Measurements from ENCODE around the gene SREBF1. TPM values are rescaled to one million over a fixed set of nuclear protein-coding genes. Genes with fewer than 3 reads are reported as not detected.
A peak's percentile ranks its signal among the peaks of the same experiment; 100 is the strongest.
"Not testable (repeated sequence)": the region's sequence is repeated elsewhere in the genome, so short reads cannot be mapped to it uniquely, and the experiment has no call there.

SREBF1 gene
- total and polyA plus RNA-seq, 4 experiments from 2014 or later, result 5.0 to 15.5 (median 10.8) TPM

DNA sequence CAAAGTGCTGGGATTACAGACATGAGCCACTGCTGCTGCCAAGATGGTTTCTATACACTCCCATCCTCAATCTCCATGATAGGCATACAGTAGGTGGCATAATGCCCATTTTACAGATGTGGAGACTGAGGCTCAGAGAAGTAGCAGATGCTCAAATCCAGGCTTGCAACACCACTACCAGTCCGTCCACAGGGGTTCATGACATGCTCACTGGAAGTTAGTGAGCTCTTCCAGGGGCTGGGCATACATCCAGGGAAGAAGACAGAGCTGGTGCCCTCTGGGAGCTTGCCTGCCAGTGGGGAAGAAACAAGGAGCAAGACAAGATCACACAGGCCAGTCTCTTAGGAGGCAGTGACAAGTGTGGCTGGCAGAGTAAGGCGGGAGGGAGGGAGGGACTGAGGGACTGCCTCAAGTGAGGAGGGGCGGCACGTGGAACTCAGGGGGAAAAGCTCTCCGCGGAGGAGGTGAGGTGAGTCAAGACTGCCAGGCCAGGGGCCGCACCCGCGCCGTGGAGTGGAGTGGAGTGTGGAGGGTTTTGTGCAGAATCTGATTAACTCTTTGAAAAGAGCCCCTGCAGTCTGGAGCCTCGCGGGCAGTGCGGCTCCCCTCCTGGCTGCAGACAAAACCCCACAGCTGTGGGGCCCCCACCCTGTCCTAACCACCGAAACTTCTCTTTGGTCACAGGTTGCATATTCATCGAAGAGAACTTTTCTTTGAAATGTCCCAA is 27.9 kb downstream of the SREBF1 start:
- Histone ChIP-seq H3K27ac (ENCODE audit: low read depth, low read length) (no peak overlapping the region), H3K4me3 (ENCODE audit: low read length in 2 of 2) (no peak overlapping the region), H3K36me3 (ENCODE audit: insufficient read depth, low read length) (peaks cover 1% of the 10 kb centered on the region), H3K27me3 (ENCODE audit: insufficient read depth, low read length) (no peaks in the 10 kb centered on the region), H3K9me3 (ENCODE audit: control insufficient read depth in 1 of 2, low read length in 2 of 2) (no peaks in the 10 kb centered on the region), H3K4me1 (ENCODE audit: insufficient read depth, low read length) (peaks cover 8% of the 10 kb centered on the region)
- ChIA-PET CTCF (ENCODE audit: partially characterized antibody) (interaction anchor here (11.7 kb wide), 1 partner anchor 48 kb away, joined by 234 read pairs; no protein-coding TSS in a partner anchor), POLR2A (ENCODE audit: partially characterized antibody) (no interaction called here)
- peak overlapping the region in 1 of 8 donors; percentile 9 for H3K4me3 Mint-ChIP-seq
- peaks cover 0 to 18% of the 10 kb centered on the region in 2 donors for H3K36me3 Mint-ChIP-seq
- H3K27me3 Mint-ChIP-seq, result no peaks in the 10 kb centered on the region
- peaks cover 0 to 2% (median 0%) of the 10 kb centered on the region in 8 donors for H3K9me3 Mint-ChIP-seq
- H3K27ac Mint-ChIP-seq, result peak overlapping the region in 2 of 7 donors; percentile 6 to 47
- H3K4me1 Mint-ChIP-seq, result peaks cover under 1 to 12% (median 3%) of the 10 kb centered on the region in 4 donors
- intact Hi-C loops (cut with micrococcal nuclease), result no loop called here
- no peak for DNase-seq

DNA sequence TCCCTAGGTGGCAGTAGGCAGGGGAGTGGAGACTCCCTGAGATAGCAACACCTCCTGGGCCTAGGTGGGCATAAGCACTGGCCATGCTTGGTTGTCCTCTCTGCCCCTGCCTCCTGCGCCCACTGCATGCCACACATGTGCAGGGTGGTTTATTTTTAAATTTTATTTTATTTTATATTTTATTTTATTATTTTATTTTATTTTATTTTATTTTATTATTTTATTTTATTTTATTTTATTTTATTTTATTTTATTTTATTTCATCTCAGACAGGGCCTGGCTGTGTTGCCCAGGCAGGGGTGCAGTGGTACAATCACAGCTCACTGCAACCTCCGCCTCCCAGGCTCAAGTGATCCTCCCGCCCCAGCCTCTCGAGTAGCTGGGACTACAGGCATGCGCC is 28.6 kb downstream of the SREBF1 start:
- H3K4me1 Mint-ChIP-seq, result peaks cover 3 to 12% (median 4%) of the 10 kb centered on the region in 4 donors
- peak overlapping the region in 1 of 7 donors; percentile 77 for H3K27ac Mint-ChIP-seq
- H3K9me3 ChIP-seq (ENCODE audit: control insufficient read depth in 1 of 2, low read length in 2 of 2); H3K27me3 Mint-ChIP-seq; H3K36me3 ChIP-seq (ENCODE audit: insufficient read depth, low read length); H3K4me1 ChIP-seq (ENCODE audit: insufficient read depth, low read length); H3K27me3 ChIP-seq (ENCODE audit: insufficient read depth, low read length); H3K9me3 Mint-ChIP-seq; intact Hi-C loops (cut with micrococcal nuclease); H3K4me3 Mint-ChIP-seq; DNase-seq; H3K27ac ChIP-seq (ENCODE audit: low read depth, low read length); H3K4me3 ChIP-seq (ENCODE audit: low read length in 2 of 2): not testable (repeated sequence)
- ChIA-PET CTCF (ENCODE audit: partially characterized antibody) (interaction anchor here (11.7 kb wide), 1 partner anchor 48 kb away, joined by 234 read pairs; no protein-coding TSS in a partner anchor), POLR2A (ENCODE audit: partially characterized antibody) (interaction anchor here (0.7 kb wide), 1 partner anchor 28 kb away, joined by 3 read pairs; no protein-coding TSS in a partner anchor)
- H3K36me3 Mint-ChIP-seq, result peaks cover 0 to 18% of the 10 kb centered on the region in 2 donors

DNA sequence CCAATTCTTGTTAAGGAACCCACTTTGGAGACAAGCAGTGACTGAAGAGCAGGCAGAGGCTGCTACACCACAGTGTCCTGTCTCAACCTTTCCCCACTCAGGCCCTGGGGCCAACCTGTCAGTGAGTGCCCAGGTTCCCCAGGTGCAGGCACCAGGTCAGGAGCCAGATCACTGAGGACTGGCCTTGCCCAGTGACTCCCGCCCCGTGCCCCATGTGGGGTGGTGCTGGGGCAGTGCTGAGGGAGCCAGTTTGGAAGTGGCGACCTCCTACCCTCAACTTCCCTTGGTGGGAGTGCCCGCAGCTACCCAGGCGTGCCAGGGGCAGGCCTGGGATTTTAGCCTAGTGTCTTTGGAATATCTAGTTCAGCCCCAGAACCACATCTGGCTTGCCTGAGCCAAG is 29.3 kb downstream of the SREBF1 start:
- Mint-ChIP-seq H3K9me3 (peaks cover 0 to 2% (median 0%) of the 10 kb centered on the region in 8 donors), H3K4me1 (peaks cover 3 to 12% (median 4%) of the 10 kb centered on the region in 4 donors), H3K27ac (peak overlapping the region in 1 of 7 donors; percentile 77), H3K4me3 (no peak overlapping the region), H3K36me3 (peaks cover 0 to 17% of the 10 kb centered on the region in 2 donors), H3K27me3 (no peaks in the 10 kb centered on the region)
- Histone ChIP-seq H3K4me1 (ENCODE audit: insufficient read depth, low read length) (peaks cover 6% of the 10 kb centered on the region), H3K36me3 (ENCODE audit: insufficient read depth, low read length) (no peaks in the 10 kb centered on the region), H3K27me3 (ENCODE audit: insufficient read depth, low read length) (no peaks in the 10 kb centered on the region), H3K9me3 (ENCODE audit: control insufficient read depth in 1 of 2, low read length in 2 of 2) (no peaks in the 10 kb centered on the region), H3K27ac (ENCODE audit: low read depth, low read length) (no peak overlapping the region), H3K4me3 (ENCODE audit: low read length in 2 of 2) (no peak overlapping the region)
- intact Hi-C loops (cut with micrococcal nuclease), result no loop called here
- ChIA-PET POLR2A (ENCODE audit: partially characterized antibody) (no interaction called here), CTCF (ENCODE audit: partially characterized antibody) (interaction anchor here (11.7 kb wide), 1 partner anchor 49 kb away, joined by 234 read pairs; no protein-coding TSS in a partner anchor)
- DNase-seq, result no peak

DNA sequence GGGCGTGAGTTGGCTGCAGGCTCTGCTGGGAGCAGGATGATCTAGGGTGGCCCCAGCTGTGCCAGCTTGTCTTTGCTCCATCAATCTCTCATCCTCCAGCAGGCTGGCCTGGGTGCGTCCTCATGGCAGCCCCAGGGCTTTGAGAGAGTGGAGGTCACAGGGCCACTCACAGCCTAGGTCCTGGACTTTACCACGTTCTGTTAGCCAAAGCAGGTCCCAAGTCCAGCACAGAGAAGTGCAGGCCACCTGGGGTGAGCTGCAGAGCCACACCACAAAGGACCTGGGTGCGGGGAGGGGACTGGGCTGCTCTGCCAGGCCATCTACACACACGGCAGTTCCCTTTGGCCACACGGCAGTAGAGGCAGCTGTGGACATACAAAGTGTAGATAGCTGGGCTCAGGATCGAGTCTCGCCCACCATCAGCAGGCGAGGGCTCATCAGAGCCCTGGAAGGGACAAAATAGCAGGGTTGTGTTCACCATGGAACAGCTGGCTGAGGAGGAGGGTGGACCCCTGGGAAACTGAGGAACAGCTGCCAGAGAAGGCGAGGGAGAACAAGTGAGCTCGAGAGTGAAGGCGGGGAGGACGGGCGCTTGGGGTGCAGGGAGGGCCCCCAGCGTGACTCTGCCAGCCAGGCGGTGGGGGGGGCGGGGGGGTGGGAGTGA is 30.0 kb downstream of the SREBF1 start:
- Histone ChIP-seq H3K36me3 (ENCODE audit: insufficient read depth, low read length) (no peaks in the 10 kb centered on the region), H3K4me1 (ENCODE audit: insufficient read depth, low read length) (no peaks in the 10 kb centered on the region), H3K27ac (ENCODE audit: low read depth, low read length) (no peak overlapping the region), H3K4me3 (ENCODE audit: low read length in 2 of 2) (no peak overlapping the region), H3K9me3 (ENCODE audit: control insufficient read depth in 1 of 2, low read length in 2 of 2) (no peaks in the 10 kb centered on the region), H3K27me3 (ENCODE audit: insufficient read depth, low read length) (no peaks in the 10 kb centered on the region)
- peaks cover 0 to 2% (median 0%) of the 10 kb centered on the region in 8 donors for H3K9me3 Mint-ChIP-seq
- CTCF ChIA-PET (ENCODE audit: partially characterized antibody), result interaction anchor here (11.7 kb wide), 1 partner anchor 50 kb away, joined by 234 read pairs; no protein-coding TSS in a partner anchor
- no peak overlapping the region for H3K4me3 Mint-ChIP-seq
- H3K36me3 Mint-ChIP-seq, result peaks cover 0 to 14% of the 10 kb centered on the region in 2 donors
- no peak for DNase-seq
- peak overlapping the region in 4 of 7 donors; percentile 9 to 83 (median 74) for H3K27ac Mint-ChIP-seq
- H3K4me1 Mint-ChIP-seq, result peaks cover 3 to 5% (median 4%) of the 10 kb centered on the region in 4 donors
- no peaks in the 10 kb centered on the region for H3K27me3 Mint-ChIP-seq
- POLR2A ChIA-PET (ENCODE audit: partially characterized antibody), result no interaction called here
- intact Hi-C loops (cut with micrococcal nuclease), result no loop called here

DNA sequence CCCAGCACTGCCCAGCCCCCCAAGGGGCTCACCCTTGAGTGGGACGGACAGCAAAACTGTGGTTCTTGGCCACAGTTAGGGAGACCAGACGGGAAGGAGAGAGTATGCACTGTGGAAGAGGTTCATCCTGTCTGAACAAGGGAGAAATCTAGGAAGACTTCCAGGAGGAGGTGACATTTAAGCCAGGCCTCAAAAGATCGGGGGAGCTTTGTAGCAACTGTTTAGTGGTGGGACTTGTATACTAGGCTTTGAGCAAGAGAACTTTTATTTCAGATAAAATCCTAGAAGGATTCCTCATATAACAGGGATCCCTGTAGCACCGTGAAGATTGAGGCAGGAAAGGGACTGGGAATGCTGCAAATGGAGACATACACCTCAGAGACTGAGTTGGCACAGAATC is 30.8 kb downstream of the SREBF1 start:
- Histone ChIP-seq H3K27ac (ENCODE audit: low read depth, low read length) (no peak overlapping the region), H3K4me3 (ENCODE audit: low read length in 2 of 2) (no peak overlapping the region), H3K4me1 (ENCODE audit: insufficient read depth, low read length) (no peaks in the 10 kb centered on the region), H3K36me3 (ENCODE audit: insufficient read depth, low read length) (no peaks in the 10 kb centered on the region), H3K9me3 (ENCODE audit: control insufficient read depth in 1 of 2, low read length in 2 of 2) (no peaks in the 10 kb centered on the region), H3K27me3 (ENCODE audit: insufficient read depth, low read length) (no peaks in the 10 kb centered on the region)
- Mint-ChIP-seq H3K4me1 (peaks cover 3 to 4% (median 4%) of the 10 kb centered on the region in 4 donors), H3K36me3 (peaks cover 0 to 14% of the 10 kb centered on the region in 2 donors), H3K9me3 (peaks cover 0 to 2% (median 0%) of the 10 kb centered on the region in 8 donors), H3K27me3 (no peaks in the 10 kb centered on the region), H3K4me3 (no peak overlapping the region), H3K27ac (peak overlapping the region in 4 of 7 donors; percentile 17 to 85 (median 55))
- ChIA-PET CTCF (ENCODE audit: partially characterized antibody) (interaction anchor here (11.7 kb wide), 1 partner anchor 50 kb away, joined by 234 read pairs; no protein-coding TSS in a partner anchor), POLR2A (ENCODE audit: partially characterized antibody) (no interaction called here)
- intact Hi-C loops (cut with micrococcal nuclease), result no loop called here
- DNase-seq, result no peak

DNA sequence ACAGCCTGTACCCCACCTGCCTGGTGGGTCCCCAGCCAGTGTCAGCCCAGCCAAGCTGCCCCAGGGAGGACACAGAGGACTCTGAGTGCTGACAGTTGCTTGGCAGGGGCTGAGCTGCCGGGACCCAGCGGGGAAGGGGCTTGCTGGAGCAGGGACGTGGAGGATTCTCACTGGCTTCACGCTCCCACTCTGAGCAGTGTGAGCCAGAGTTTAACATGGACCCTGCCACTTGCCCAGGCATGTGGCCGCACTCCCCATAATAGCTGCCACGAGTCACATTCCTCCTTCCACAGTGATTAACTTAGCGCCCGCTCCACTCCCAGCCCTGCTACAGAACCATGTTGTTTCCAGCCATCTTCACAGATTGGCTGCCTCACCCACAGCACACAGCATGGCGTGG is 31.2 kb downstream of the SREBF1 start:
- no peaks in the 10 kb centered on the region for H3K36me3 ChIP-seq (ENCODE audit: insufficient read depth, low read length)
- no peaks in the 10 kb centered on the region for H3K27me3 ChIP-seq (ENCODE audit: insufficient read depth, low read length)
- Mint-ChIP-seq H3K9me3 (peaks cover 0 to 2% (median 0%) of the 10 kb centered on the region in 8 donors), H3K27ac (peak overlapping the region in 2 of 7 donors; percentile 74 to 77), H3K27me3 (no peaks in the 10 kb centered on the region), H3K4me1 (peaks cover 3 to 4% (median 4%) of the 10 kb centered on the region in 4 donors), H3K36me3 (peaks cover 0 to 10% of the 10 kb centered on the region in 2 donors), H3K4me3 (no peak overlapping the region)
- H3K4me1 ChIP-seq (ENCODE audit: insufficient read depth, low read length), result no peaks in the 10 kb centered on the region
- POLR2A ChIA-PET (ENCODE audit: partially characterized antibody), result no interaction called here
- intact Hi-C loops (cut with micrococcal nuclease), result no loop called here
- no peak overlapping the region for H3K4me3 ChIP-seq (ENCODE audit: low read length in 2 of 2)
- H3K9me3 ChIP-seq (ENCODE audit: control insufficient read depth in 1 of 2, low read length in 2 of 2), result no peaks in the 10 kb centered on the region
- H3K27ac ChIP-seq (ENCODE audit: low read depth, low read length), result no peak overlapping the region
- CTCF ChIA-PET (ENCODE audit: partially characterized antibody), result interaction anchor here (11.7 kb wide), 1 partner anchor 51 kb away, joined by 234 read pairs; no protein-coding TSS in a partner anchor
- DNase-seq, result no peak

DNA sequence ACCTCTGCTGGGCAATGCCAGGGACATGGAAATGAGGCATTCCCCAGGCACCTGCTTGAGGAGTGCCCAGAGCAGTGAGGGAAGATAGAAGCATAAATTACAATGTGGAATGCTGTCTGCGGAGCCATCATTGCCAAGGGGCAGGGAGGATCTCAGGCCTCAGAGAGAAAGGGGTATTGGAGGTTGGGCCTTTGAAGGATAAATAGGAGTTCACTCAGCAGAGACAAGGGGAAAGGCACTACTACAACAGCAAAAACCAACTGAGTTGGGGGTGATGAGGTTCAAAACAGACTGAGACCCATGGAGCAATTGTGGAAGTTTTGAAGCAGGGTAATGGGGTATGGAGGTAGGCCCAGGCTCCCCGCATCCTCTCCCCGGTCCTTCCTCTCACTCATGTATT is 32.8 kb downstream of the SREBF1 start:
- H3K9me3 Mint-ChIP-seq, result no peaks in the 10 kb centered on the region
- no peaks in the 10 kb centered on the region for H3K36me3 ChIP-seq (ENCODE audit: insufficient read depth, low read length)
- DNase-seq, result no peak
- H3K4me3 ChIP-seq (ENCODE audit: low read length in 2 of 2), result no peak overlapping the region
- H3K27me3 ChIP-seq (ENCODE audit: insufficient read depth, low read length), result no peaks in the 10 kb centered on the region
- ChIA-PET CTCF (ENCODE audit: partially characterized antibody) (no interaction called here), POLR2A (ENCODE audit: partially characterized antibody) (interaction anchor here (1.0 kb wide), 1 partner anchor 11 kb away, joined by 3 read pairs; no protein-coding TSS in a partner anchor)
- H3K27ac Mint-ChIP-seq, result peak overlapping the region in 2 of 7 donors; percentile 29 to 52
- H3K27ac ChIP-seq (ENCODE audit: low read depth, low read length), result no peak overlapping the region
- H3K4me1 ChIP-seq (ENCODE audit: insufficient read depth, low read length), result no peaks in the 10 kb centered on the region
- peaks cover 3 to 4% (median 4%) of the 10 kb centered on the region in 4 donors for H3K4me1 Mint-ChIP-seq
- peaks cover 0 to 9% of the 10 kb centered on the region in 2 donors for H3K36me3 Mint-ChIP-seq
- intact Hi-C loops (cut with micrococcal nuclease), result no loop called here
- H3K27me3 Mint-ChIP-seq, result no peaks in the 10 kb centered on the region
- no peaks in the 10 kb centered on the region for H3K9me3 ChIP-seq (ENCODE audit: control insufficient read depth in 1 of 2, low read length in 2 of 2)
- no peak overlapping the region for H3K4me3 Mint-ChIP-seq
